Effector CD4-positive, alpha-beta T cell (primary cell): ENCODE results near the gene RBFOX2.

Experiments
- DNase-seq: peaks from one replicate; pipeline ENCODE4 v3.0.0-alpha.2; 2020

Gene RBFOX2

GRCh38 chr22:35970616-35971455 lies 57.8 kb downstream of the RBFOX2 start:
- DNase-seq: no peak

GRCh38 chr22:35967046-35967397 lies 61.6 kb downstream of the RBFOX2 start:
- DNase-seq: no peak

- DNase-seq: no peak
Measured at GRCh38 chr22:35966314-35967045, 62.1 kb downstream of the RBFOX2 start.

GRCh38 chr22:35963237-35963810 lies 65.3 kb downstream of the RBFOX2 start:
- DNase-seq: no peak

GRCh38 chr22:35961480-35962295 lies 66.9 kb downstream of the RBFOX2 start:
- DNase-seq: no peak

GRCh38 chr22:35960854-35961253 lies 67.8 kb downstream of the RBFOX2 start:
- no peak for DNase-seq

- DNase-seq: no peak
Measured at GRCh38 chr22:35959121-35959800, 69.4 kb downstream of the RBFOX2 start.

GRCh38 chr22:35958334-35958733 lies 70.3 kb downstream of the RBFOX2 start:
- DNase-seq: no peak

GRCh38 chr22:35957589-35957988 lies 71.0 kb downstream of the RBFOX2 start:
- no peak for DNase-seq

GRCh38 chr22:35956850-35957249 lies 71.8 kb downstream of the RBFOX2 start:
- no peak for DNase-seq

- no peak for DNase-seq
Measured at GRCh38 chr22:35955546-35955945, 73.1 kb downstream of the RBFOX2 start.

- DNase-seq: no peak
Measured at GRCh38 chr22:35952576-35952975, 76.0 kb downstream of the RBFOX2 start.

GRCh38 chr22:35950262-35950661 lies 78.4 kb downstream of the RBFOX2 start:
- no peak for DNase-seq

GRCh38 chr22:35949243-35949642 lies 79.4 kb downstream of the RBFOX2 start:
- DNase-seq: no peak

GRCh38 chr22:35947794-35948425 lies 80.7 kb downstream of the RBFOX2 start:
- no peak for DNase-seq

GRCh38 chr22:35944458-35944857 lies 84.2 kb downstream of the RBFOX2 start:
- no peak for DNase-seq

GRCh38 chr22:35940166-35940565 lies 88.5 kb downstream of the RBFOX2 start:
- no peak for DNase-seq

GRCh38 chr22:35938226-35938625 lies 90.4 kb downstream of the RBFOX2 start:
- no peak for DNase-seq

- no peak for DNase-seq
Measured at GRCh38 chr22:35930933-35931332, 97.7 kb downstream of the RBFOX2 start.

GRCh38 chr22:35928285-35928798 lies 100.3 kb downstream of the RBFOX2 start:
- no peak for DNase-seq

GRCh38 chr22:35923026-35923425 lies 105.6 kb downstream of the RBFOX2 start:
- DNase-seq: no peak

- no peak for DNase-seq
Measured at GRCh38 chr22:35921777-35922176, 106.8 kb downstream of the RBFOX2 start.
